ENCODE data around the gene SCAMP3.
"Not testable (repeated sequence)": the region's sequence is repeated elsewhere in the genome, so short reads cannot be mapped to it uniquely, and the experiment has no call there.

Gene SCAMP3

DNA sequence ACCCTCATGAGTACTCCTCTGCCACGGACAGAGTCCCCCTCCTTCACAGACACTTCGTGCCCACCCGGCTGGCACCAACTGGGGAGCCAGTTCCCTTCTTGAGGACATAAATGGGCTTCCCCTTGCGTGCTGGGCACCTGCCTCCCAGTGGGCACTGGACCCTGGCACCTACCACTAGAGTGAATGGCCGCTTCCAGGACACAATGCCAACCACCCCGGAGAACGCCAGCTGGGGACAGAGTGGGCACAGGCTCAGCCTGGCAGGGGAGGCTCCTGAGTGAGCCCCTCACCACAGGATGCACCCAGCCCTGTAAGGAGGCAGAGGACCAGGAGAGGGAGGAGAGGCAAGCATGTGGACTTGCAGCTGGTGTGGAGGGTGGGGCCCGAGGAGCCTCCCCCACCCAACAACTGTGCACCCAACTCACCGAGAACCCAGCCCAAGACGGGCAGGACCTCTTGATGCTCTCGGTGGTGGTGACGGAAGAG is 7.9 kb downstream of the SCAMP3 start:
- DNase-seq (ENCODE audit: low read depth), result no peak

DNA sequence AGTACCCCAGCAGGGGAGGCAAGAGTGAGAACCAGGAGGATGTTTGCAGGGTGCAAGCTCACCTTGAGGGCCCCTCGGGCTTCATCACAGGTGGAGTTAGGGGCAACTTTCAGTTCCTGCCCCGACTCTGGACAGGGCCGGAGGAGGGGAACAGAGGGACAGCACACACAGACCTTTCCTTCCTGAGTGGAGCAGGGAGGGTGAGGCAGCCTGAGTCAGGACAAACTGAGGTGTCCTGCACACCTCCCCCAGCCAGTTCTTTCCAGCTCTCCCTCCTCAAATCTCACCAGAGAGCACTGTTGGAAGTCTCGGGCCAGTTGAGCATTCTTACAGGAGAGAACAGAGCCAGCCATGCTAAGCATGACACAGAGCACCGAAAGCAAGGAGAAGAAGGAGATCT is 8.4 kb downstream of the SCAMP3 start:
- no peak for DNase-seq (ENCODE audit: low read depth)

DNA sequence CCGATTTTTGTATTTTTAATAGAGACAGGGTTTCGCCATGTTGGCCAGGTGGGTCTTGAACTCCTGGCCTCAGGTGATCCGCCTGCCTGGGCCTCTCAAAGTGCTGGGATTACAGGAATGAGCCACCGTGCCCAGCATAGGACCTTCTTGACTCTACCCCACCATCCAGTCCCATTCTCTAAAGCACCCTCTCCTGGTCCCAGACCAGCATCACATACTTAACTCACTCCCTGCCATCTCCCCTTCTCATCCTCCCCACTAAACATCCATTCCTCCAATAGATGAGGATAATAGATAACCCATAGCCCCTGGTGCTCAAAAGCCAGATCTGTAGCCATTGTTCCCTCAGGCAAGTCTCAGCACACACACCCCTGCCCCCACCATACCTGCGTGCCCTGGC is 9.0 kb downstream of the SCAMP3 start:
- no peak for DNase-seq (ENCODE audit: low read depth)

DNA sequence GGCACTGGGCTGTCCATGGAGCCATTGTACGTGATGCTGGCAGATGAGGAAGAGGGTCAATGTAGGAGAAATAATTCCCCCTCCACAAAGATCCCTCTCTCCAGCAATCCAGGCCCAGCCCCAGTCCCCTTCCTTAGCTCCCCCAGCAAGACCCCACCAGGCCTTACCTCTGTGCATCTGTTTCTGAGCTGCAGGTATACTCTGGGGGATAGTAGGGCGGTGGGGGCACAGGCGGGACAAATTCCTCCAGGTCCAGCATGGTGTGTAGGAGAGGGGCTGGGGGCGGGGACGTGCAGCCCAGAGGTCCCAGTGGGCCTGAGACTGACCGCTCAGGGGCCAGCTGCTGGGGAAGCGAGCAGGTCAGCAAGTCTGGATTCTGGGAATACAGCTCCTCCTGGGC is 10.6 kb downstream of the SCAMP3 start:
- DNase-seq (ENCODE audit: low read depth), result no peak

DNA sequence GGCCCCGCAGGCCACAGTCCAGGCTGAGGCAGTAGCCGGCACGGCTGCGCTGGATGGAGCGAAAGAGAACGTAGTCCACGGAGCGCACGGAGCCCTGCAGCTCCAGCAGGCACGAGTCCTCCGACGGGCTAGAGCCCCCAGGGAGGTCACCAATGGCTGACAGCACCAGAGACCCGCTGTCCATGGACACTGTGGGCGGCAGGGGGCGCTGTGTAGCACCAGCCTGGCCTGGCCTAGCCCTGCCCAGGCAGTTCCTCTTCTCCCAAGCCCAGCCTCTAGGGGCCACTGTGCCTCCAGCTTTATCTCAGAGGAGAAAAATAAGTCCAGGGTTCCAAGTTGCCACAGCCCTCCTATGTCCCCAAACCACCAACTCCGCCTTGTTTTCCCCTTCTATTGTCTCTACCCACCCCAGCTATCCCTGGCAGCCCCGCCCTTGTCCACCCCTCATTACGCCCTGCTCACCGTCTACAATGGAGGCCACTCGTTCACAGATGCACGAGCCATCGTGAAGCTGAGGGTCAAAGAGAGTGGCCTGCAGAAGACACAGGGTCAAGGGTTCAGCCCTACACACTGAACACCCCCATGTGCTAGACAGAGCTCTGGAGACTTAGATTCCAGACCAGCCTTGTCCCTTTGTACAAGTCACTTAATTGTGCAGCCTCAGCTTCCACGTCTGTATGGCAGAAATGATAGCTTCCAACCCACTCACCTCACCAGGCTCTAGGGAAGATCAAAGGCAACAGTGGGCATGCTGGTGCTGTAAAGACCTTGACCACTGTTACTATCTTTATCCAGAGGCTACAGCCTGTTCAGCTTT is 11.3 kb downstream of the SCAMP3 start:
- DNase-seq (ENCODE audit: low read depth), result peak; percentile 96

DNA sequence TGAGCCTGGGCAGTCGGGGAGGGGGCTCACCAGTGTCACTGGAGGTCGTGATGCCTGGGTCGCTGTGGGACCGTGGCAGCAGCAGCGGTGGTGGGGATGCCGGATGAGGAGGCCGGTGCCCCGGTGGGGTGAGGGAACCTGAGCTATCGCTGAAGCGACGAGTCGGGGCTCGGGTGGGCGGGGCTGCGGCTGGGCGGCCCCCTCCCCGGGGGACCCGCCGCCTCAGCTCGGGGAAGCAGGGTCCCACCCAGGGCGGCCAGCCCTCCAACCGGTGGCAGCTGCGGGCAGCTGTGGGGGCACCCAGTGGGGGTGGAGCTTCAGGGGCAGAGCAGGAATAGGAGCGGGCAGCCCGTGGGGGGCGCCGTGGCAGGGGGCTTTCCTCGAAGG is 11.9 kb downstream of the SCAMP3 start:
- no peak for DNase-seq (ENCODE audit: low read depth)

DNA sequence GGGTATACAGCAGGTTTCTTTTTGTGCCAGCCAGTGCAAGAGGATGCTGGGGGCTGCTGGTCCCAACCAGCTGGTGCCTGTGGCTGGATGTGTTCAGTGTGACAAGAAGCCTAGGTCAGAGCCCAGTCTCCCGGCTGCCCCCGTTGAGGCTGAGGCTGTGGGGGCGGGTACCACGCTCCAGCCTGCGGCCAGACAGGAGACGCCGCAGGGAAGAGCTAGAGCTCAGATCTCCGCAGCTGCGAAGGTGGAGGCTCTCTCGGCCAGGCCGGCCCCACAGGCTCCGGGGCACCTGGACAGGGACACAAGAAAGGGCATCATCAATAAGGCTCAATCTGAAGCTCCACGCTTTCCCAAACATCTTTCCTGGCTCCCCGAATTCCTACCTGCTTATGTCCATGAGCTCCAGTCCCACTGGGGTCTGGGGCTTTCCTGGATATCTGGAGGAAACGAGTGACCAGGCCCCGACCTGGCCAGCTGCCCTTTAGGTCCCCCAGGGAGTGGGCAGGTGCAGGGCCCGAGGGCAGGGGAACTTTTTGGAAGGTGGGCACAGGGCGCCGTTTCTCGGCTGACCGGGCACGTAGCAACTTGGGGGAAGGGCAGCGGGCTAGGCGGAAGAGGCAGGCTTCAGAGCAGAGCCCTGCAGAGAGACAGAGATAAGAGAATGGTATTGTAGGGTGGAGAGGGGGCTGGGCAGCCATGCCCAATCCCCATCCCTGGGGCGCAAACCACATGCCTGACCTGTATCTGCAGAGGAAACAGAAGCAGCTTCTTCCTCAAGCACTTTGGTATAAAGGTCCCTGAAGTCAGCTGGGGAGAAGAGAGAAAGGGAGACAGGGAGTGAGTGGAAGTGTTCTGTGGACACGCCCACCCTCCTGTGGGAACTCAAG is 14.2 kb downstream of the SCAMP3 start:
- no peak for DNase-seq (ENCODE audit: low read depth)

DNA sequence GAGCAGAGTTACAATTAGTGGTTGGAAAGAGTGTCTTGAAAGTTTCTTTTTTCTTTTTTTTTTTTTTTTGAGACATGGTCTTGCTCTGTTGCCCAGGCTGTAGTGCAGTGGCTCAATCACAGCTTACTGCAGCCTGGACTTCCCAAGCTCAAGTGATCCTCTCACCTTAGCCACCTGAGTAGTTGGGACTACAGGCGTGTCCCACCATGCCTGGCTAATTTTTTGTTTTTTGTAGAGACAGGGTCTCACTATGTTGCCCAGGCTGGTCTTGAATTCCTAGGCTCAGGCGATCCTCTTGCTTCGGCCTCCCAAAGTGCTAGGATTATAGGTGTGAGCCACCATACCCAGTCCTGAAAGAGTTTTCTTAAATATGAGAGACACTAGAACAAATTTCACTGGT is 15.4 kb downstream of the SCAMP3 start:
- not testable (repeated sequence) for DNase-seq (ENCODE audit: low read depth)

DNA sequence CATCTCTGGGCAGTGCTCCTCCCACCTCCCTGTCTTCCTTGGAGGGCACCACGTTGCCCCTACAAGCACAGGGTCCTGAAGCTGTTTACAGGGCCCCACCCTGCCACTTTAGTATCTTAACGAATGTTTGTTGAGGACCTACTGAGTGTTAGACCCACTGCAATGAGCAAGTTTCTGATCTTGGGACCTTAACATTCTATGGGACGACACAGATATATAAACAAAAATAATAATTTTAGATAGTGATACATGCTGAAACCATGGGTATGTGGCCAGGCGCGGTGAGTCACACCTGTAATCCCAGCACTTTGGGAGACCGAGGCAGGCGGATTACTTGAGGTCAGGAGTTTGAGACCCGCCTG is 17.0 kb downstream of the SCAMP3 start:
- DNase-seq (ENCODE audit: low read depth), result no peak

DNA sequence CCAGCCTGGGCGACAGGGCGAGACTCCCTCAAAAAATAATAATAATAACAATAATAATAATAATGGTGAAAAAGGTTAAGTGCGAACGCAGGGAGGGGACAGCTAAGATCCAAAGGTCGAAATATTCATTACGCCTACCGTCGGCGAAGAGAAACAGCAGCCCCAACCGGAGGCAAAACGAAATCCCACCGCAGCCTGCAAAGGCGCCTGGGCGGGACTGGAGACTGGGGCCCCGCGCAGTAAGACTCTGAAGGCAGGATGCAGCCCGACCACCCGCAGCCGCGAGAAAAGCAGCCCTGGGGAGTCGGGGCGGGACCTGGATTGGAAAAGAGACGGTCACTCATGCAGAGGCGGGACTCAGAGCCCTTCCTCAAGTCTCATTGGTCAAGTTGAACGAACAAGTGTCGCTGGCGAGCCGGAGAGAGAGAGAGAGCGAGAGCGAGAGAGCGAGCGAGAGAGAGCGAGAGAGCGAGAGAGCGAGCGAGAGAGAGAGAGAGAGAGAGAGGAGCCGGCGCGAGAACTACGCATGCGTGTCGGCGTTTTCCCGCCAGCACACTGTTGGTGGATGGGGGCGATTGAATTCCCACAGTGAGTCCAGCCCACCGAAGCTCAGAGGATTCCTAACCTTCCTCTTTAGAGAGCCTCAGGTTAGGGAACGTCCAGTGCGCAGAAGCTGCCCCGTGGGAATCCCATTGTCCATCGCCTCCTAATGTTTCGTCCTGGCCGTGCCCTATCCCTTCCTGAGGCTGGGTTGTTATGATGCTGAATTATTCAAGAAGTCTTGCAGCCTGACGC is 17.6 kb downstream of the SCAMP3 start:
- DNase-seq (ENCODE audit: low read depth), result peak; percentile 83

DNA sequence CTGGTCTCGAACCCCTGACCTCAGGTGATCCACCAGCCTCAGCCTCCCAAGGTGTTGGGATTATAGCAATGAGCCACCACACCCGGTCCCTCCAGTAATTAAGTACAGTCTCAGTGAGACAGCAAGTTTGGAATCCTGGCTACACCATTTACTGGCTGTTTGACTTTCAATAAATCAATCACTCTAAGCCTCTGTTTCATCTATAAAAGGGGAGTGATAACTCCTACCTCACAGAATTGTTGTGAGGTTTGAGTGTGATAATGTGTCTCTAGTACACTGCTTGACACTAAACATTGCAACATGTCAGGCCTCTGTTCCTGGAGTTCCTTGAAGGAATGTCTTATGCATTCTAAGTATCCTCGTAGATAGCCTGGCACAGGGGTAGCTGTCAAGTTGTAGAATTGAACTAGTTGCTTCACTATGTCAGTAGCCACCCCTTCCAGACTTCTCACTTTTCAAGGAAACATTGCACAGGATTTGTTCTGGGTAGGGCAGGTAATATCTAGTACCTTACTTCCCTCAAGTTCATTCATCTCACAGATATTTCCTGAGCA is 19.3 kb downstream of the SCAMP3 start:
- no peak for DNase-seq (ENCODE audit: low read depth)

DNA sequence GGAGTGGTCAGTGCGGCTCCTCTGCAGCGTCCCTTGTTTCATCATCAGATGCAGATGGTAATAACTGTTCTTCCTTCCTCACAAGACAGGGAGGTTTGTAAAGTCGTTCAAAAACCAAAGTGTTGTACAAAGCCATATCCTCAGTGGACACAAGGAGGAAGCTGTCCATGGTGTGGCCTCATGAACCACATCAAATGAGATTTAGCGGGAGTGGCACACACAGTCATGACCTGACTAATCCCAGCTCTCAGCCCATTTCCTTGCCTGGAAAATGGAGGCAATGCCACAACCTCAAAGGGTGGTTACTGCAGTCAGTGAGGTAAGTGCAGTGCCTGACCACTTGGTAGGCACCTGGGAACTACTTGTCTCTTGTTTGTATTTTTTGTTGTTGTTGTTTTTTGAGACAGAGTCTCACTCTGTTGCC is 20.3 kb downstream of the SCAMP3 start:
- DNase-seq (ENCODE audit: low read depth), result no peak

DNA sequence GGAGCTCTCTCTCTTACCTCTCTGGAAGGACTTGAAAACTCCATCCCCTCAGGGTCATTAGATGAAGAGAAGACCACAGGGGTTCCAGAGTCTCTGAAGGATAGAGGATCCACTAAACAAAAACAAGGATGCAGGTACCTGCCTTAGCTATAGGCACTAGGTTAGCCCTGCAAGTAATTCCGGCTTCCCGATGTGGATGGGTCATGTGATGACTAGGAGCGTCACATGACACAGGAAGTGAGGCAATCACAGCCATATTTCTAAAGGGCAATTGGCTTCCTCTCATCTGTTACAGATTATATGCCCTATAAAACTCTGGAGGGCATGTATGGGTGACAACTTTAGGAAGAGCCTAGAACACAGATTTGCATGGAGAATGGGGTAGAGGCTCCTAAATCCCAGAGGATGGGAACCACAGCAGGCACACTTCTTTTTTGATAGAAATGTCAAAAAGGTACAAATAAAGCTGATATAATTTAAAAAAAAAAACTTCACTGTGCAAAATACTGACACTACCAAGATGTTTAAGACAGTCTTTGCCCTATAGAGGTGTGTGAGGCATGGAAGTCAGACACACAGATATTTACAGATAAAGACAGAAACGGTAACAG is 21.0 kb downstream of the SCAMP3 start:
- DNase-seq (ENCODE audit: low read depth), result peak; percentile 41

DNA sequence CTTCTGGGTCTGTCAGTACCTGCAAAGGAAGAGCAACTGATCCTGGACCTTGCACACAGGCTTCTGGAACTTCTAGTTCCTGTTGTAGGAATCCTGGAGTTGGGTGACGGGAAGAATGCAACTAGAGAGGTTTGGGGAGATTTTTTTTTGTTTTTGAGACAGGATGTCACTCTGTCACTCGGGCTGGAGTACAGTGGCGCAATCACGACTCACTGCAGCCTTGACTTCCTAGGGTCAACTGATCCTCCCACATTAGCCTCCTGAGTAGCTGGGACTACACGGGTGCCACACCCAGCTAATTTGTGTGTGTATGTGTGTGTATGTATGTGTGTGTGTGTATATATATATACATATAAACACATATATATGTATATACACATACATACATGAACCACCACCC is 25.7 kb downstream of the SCAMP3 start:
- DNase-seq (ENCODE audit: low read depth), result no peak

DNA sequence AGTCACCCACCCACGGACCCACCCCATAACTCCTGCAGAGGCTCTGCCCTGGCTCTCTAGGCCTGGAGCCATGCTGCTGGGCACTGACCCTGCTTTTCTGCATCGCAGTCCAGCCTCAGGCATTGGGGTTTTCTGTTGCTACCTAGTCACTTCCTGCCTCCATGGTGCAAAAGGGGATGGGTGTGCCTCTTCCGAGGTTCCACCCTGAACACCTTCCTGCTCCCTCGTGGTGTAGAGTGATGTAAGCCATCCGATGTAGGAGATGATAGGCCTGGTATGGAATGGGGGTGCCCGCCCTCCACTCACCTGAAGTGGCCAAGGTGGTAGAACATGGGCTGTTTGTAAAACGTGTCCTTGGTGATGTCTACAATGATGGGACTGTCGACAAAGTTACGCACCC is 26.8 kb downstream of the SCAMP3 start:
- DNase-seq (ENCODE audit: low read depth), result not testable (repeated sequence)

DNA sequence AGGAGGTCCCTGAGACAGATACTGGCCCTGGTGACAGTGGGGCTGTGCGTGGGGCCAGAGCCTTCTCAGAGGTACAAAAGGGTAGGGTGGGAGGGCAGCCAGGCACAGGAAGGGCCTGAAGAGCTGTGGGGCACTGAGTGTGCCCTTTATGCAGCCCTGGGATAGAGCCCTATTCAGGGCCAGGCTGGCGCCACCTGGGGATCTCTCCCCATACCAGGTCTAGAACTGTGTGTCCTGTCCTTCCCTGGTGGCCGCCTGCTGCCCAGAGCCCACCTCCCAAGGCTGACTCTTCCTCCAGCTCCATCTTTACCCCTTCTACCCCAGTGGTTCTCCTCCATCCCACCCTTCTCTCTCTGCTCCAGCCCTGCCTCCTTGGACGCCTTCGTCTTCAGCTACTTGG is 28.7 kb downstream of the SCAMP3 start:
- not testable (repeated sequence) for DNase-seq (ENCODE audit: low read depth)

DNA sequence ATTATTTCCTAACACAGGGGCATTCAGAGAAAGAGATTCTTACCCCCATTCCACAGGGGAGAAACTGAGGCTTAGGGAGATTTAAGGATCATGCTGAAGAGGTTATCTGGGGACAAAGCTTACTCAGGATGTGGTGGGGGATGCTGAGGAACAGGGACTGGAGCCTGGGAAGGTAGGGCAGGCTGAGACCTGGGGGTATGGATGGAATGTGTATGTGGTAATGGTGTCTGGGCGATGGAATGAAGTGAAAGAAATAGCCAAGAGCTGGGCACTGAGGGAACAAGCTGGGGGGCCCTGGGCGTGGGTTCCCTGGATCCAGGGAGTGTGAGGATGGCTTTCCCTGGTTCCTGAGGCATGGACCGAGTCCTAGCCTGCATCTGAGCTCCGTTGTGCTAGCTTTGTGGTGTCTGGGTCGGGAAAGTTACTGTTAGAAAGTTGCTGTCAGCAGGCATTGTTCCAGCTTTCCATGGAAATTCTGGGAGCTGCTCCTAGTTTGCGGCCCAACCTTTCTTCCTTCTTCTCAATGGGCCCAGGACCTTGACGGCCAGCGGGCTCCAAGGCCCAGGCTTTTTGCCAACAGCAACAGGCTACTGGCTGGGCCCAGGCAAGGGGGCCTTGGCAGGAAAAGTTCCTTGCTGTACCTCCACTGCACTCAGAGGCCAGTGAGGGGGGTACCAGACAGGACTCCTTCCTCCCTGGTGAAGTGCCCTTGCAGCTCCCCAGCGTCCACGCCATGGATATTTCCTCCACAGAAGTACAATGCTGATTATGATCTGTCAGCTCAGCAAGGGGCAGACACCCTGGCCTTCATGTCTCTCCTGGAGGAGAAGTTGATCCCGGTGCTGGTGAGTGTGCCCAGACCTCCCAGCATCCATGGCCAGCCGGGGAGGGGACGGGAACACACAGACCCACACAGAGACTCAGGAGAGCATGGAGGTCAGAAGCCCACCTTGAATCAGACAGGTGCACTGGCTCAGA is 29.9 kb downstream of the SCAMP3 start:
- not testable (repeated sequence) for DNase-seq (ENCODE audit: low read depth)

DNA sequence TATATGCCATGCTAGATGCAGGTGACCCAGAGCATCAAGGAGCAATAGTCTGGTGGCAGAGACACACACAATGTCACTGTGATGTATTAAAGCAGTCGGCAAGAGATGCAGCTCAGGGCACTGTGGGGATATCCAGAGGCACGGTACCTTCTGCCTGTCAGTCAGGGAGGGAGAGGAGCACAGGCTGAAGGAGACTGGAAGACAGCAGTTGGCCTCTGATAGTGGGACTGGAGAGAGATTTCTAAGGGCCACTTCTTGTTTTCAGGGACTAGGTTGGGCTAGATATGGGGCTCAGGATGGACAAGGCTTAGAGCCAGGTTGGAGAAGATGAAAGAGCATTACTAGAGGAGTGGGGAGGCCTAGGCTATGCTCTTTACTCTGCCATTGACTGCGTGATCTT is 30.9 kb downstream of the SCAMP3 start:
- not testable (repeated sequence) for DNase-seq (ENCODE audit: low read depth)

DNA sequence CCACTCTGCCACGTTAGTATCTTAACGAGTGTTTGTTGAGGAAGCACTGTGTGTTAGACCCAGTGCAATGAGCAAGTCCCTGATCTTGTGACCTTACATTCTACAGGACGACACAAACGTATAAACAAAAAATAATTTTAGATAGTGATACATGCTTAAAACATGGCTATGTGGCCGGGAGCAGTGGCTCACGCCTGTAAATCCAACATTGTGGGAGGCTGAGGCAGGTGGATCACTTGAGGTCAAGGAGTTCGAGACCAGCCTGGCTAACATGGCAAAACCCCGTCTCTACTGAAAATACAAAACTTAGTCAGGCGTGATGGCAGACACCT is 34.1 kb downstream of the SCAMP3 start:
- no peak for DNase-seq (ENCODE audit: low read depth)
